Endothelial cell of umbilical vein (primary cell): ENCODE results near the gene PRRT4. TPM values are rescaled to one million over a fixed set of nuclear protein-coding genes. Genes with fewer than 3 reads are reported as not detected.

Experiments used
- BruUV-seq: library from RNA; stranded (reverse); fragments of 400-500 nt; replicated peaks from 2 replicates; lab custom pipeline; 2021; lab: Mats Ljungman, UMichigan
- CTCF ChIA-PET: fragments of 300-600, 350-600 bp; sonication (Branson Sonifier 250); formaldehyde crosslinking; loops from one replicate; lab custom pipeline; 2021; ENCODE audit warnings: antibody characterized with exemption, inconsistent platforms; lab: Charles Lee
- POLR2A ChIA-PET: fragments of 300-600, 350-600 bp; sonication (Branson Sonifier 250); formaldehyde crosslinking; loops from one replicate; lab custom pipeline; 2021; ENCODE audit warnings: antibody characterized with exemption, inconsistent platforms; lab: Charles Lee
- DNase-seq: peaks from one replicate; pipeline ENCODE4 v3.0.0-alpha.2; 2011; ENCODE audit warnings: low read depth, low spot score
- FAIRE-seq: peaks from 2 replicates; lab custom pipeline; 2011; peaks lifted over from hg19 to GRCh38; lab: Jason Lieb, UNC
- H2AFZ ChIP-seq: 2 replicates; pipeline ENCODE4 v1.6.0; 2012; ENCODE audit warnings: low read depth, low read length, control low read depth, inconsistent platforms
- H3K27ac ChIP-seq: 2 replicates; pipeline ENCODE4 v1.5.1; 2011; ENCODE audit warnings: low read depth, mild to moderate bottlenecking, control low read depth, low read length, moderate library complexity; ENCODE audit not compliant: insufficient read depth
- H3K27me3 ChIP-seq, 2 experiments: 2 replicates each; pipeline versions ENCODE4 v1.6.0 to v1.6.1; 2011; ENCODE audit warnings: low read length in 2 of 2, mixed read lengths in 1 of 2; ENCODE audit not compliant: control insufficient read depth in 2 of 2, insufficient read depth in 2 of 2
- H3K36me3 ChIP-seq, 2 experiments: 2 replicates in 1 of 2; 3 replicates in 1 of 2; pipeline ENCODE4 v1.5.1; 2011; ENCODE audit warnings: low read length in 2 of 2, mild to moderate bottlenecking in 1 of 2, moderate library complexity in 1 of 2; ENCODE audit not compliant: control insufficient read depth in 2 of 2, insufficient read depth in 2 of 2; ENCODE audit errors: extremely low read depth in 1 of 2
- H3K4me1 ChIP-seq: 3 replicates; pipeline ENCODE4 v1.5.1; 2011; ENCODE audit warnings: mild to moderate bottlenecking, low read length; ENCODE audit not compliant: control insufficient read depth, insufficient read depth; ENCODE audit errors: extremely low read depth
- H3K4me2 ChIP-seq: 2 replicates; pipeline ENCODE4 v1.6.1; 2011; ENCODE audit warnings: low read length, control low read depth, mixed read lengths; ENCODE audit not compliant: insufficient read depth
- H3K4me3 ChIP-seq, 3 experiments: fragments of 200-600 bp in 1 of 3; sonication (generic), shearing (Covaris generic) in 1 of 3; replicated peaks in 1 of 3; 2 replicates each; pipeline ENCODE4 v1.5.1; 2011 to 2016; ENCODE audit warnings: control low read depth in 3 of 3, low read length in 3 of 3, mild to moderate bottlenecking in 2 of 3, inconsistent platforms in 1 of 3, low read depth in 1 of 3, moderate library complexity in 1 of 3; ENCODE audit not compliant: insufficient read depth in 1 of 3
- H3K79me2 ChIP-seq: 2 replicates; pipeline ENCODE4 v1.6.0; 2012; ENCODE audit warnings: low read length, inconsistent platforms; ENCODE audit not compliant: control insufficient read depth, insufficient read depth
- H3K9ac ChIP-seq: replicated peaks from 2 replicates; pipeline ENCODE3; 2011; ENCODE audit warnings: low read length, control low read depth; ENCODE audit not compliant: insufficient read depth; ENCODE audit errors: extremely low read depth
- H3K9me1 ChIP-seq: replicated peaks from 3 replicates; pipeline ENCODE4 v1.6.0; 2011; ENCODE audit warnings: mild to moderate bottlenecking, low read length; ENCODE audit not compliant: control insufficient read depth, insufficient read depth; ENCODE audit errors: extremely low read depth
- H3K9me3 ChIP-seq: replicated peaks from 2 replicates; pipeline ENCODE4 v1.5.1; 2012; ENCODE audit warnings: low read length, inconsistent platforms; ENCODE audit not compliant: control insufficient read depth, insufficient read depth
- H4K20me1 ChIP-seq: replicated peaks from 2 replicates; pipeline ENCODE3; 2011; ENCODE audit warnings: mild to moderate bottlenecking, low read length; ENCODE audit not compliant: control insufficient read depth, insufficient read depth; ENCODE audit errors: extremely low read depth
- EZH2 ChIP-seq: IDR thresholded peaks from 2 replicates; pipeline ENCODE4 v1.6.1; 2012; ENCODE audit warnings: borderline replicate concordance, low read depth, mild to moderate bottlenecking, moderate library complexity, low read length, inconsistent platforms; ENCODE audit not compliant: severe bottlenecking
- GATA2 ChIP-seq: IDR thresholded peaks from 2 replicates; pipeline ENCODE4 v1.7.0; 2011; ENCODE audit warnings: low read depth, mild to moderate bottlenecking, moderate library complexity, mixed read lengths, low read length; ENCODE audit not compliant: insufficient read length, insufficient read depth
- MYC ChIP-seq: IDR thresholded peaks from one replicate; pipeline ENCODE4 v1.6.1; 2011; ENCODE audit warnings: mild to moderate bottlenecking, low read depth, low read length
- POLR2A ChIP-seq: IDR thresholded peaks from 2 replicates; pipeline ENCODE4 v1.6.1; 2012; ENCODE audit warnings: low read depth, mild to moderate bottlenecking, control low read depth, low read length
- POLR2AphosphoS5 ChIP-seq: IDR thresholded peaks from 2 replicates; pipeline ENCODE4 v1.6.1; 2012; ENCODE audit warnings: low read depth, mild to moderate bottlenecking, control low read depth, low read length, moderate library complexity; ENCODE audit not compliant: insufficient read depth
- dilution Hi-C: fragments of 300-500 bp; cut with MboI; formaldehyde crosslinking; loops from one replicate; pipeline ENCODE4 v1.15.0; 2019; ENCODE audit warnings: low sequenced_read_pairs; ENCODE audit not compliant: extremely low pct_ligation_motif_present
- intact Hi-C: fragments of 100-400 bp; cut with micrococcal nuclease; formaldehyde crosslinking; loops from one replicate; pipeline ENCODE4 v1.10.0; 2022
- polyA plus RNA-seq, 4 experiments: library from polyadenylated mRNA; depleted of rRNA in 3 of 4; stranded (reverse) in 3 of 4; unstranded in 1 of 4; fragments of >200 nt; gene quantifications; 2 replicates each; pipeline versions ENCODE4 v1.2.1 to v1.2.3, GENCODE V29; 2011 to 2012; ENCODE audit warnings: missing spikeins in 1 of 4
- total RNA-seq: library from RNA; stranded (reverse); gene quantifications from 2 replicates; pipeline ENCODE4 v1.2.3, GENCODE V29; 2021

The PRRT4 gene
- total and polyA plus RNA-seq, 2 donors (not counting 3 experiments of a cell fraction or from before 2014, with no cell fraction given): 0.03 TPM; not detected in 1

- no peak overlapping the region for H3K27ac ChIP-seq
- H2AFZ ChIP-seq: peak overlapping the region; percentile 30
- intact Hi-C loops (loop anchor here (1.0 kb wide), 3 partner anchors 10 to 75 kb away; partner anchors contain the start of gene PRRT4), dilution Hi-C loops (no loop called here)
- H3K36me3 ChIP-seq: no peaks in the 10 kb centered on the region
- FAIRE-seq (no peak), DNase-seq (no peak)
- no peaks in the 10 kb centered on the region for H3K79me2 ChIP-seq
- no peak overlapping the region for H3K4me2 ChIP-seq
- no peak overlapping the region for H3K4me3 ChIP-seq
- H3K9me3 ChIP-seq: no peaks in the 10 kb centered on the region
- peaks cover 46 to 51% of the 10 kb centered on the region in 2 experiments for H3K27me3 ChIP-seq
- H3K9ac ChIP-seq: no peak overlapping the region
- TF ChIP-seq GATA2: no peak
- no peak for TF ChIP-seq MYC
- peak; percentile 89 for TF ChIP-seq EZH2
- no peak for TF ChIP-seq POLR2AphosphoS5
- no peaks in the 10 kb centered on the region for H4K20me1 ChIP-seq
- H3K9me1 ChIP-seq: no peaks in the 10 kb centered on the region
- BruUV-seq: no TSS peak
- H3K4me1 ChIP-seq: no peaks in the 10 kb centered on the region
- ChIA-PET POLR2A (no interaction called here), CTCF (interaction anchor here (1.3 to 16.4 kb wide), 2 partner anchors 11 to 34 kb away, joined by 4 to 778 read pairs; partner anchors contain the start of gene PRRT4)
Measured at GRCh38 chr7:128351296-128352152, 10.0 kb downstream of the PRRT4 start.

DNA sequence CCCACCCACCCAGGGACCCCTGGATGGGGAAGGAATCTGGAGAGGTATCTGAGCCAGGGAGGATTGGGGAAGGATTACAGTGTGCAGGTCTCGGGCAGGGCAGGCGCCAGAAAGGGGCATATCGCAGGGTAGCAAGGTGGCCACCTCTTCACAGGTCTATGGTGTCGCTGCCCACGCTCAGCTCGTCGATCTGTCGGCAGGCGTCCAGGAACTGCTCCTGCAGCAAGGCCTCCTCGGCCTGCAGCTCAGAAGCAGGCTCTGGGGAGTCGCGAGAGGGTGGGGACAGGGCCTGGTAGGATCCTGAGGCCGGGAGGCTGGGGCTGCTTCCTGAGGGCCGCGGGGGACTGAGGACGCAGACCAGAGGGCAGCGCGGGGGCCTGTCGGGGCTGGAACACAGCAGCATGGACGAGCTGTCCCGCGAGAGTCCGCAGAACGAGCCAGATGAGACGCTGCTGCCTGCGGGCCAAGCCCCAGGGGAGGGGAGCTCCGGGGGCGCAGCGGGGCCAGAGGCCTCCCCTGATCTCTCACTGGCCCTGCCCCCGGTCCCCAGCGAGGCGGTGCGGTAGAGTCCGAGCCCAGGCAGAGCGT, 10.7 kb downstream of the PRRT4 start:
- no peak for TF ChIP-seq POLR2A
- no peak for TF ChIP-seq GATA2
- no peak overlapping the region for H3K27ac ChIP-seq
- H3K27me3 ChIP-seq: peaks cover 46 to 49% of the 10 kb centered on the region in 2 experiments
- H2AFZ ChIP-seq: no peak overlapping the region
- no peak overlapping the region for H3K9ac ChIP-seq
- H4K20me1 ChIP-seq: no peaks in the 10 kb centered on the region
- intact Hi-C loops: no loop called here
- DNase-seq (no peak), FAIRE-seq (no peak)
- ChIA-PET CTCF (interaction anchor here (1.3 to 16.4 kb wide), 2 partner anchors 11 to 35 kb away, joined by 4 to 778 read pairs; partner anchors contain the start of gene PRRT4), POLR2A (no interaction called here)
- no peaks in the 10 kb centered on the region for H3K9me1 ChIP-seq
- no peaks in the 10 kb centered on the region for H3K36me3 ChIP-seq
- no peak overlapping the region for H3K4me3 ChIP-seq
- H3K79me2 ChIP-seq: no peaks in the 10 kb centered on the region
- dilution Hi-C loops: no loop called here
- no peaks in the 10 kb centered on the region for H3K4me1 ChIP-seq
- no TSS peak for BruUV-seq
- H3K9me3 ChIP-seq: no peaks in the 10 kb centered on the region
- H3K4me2 ChIP-seq: no peak overlapping the region
